ENCODE results near the gene SORCS3. TPM values are rescaled to one million over a fixed set of nuclear protein-coding genes. Genes with fewer than 3 reads are reported as not detected.

SORCS3 gene
- total RNA-seq, 1 donor from 2014 or later = 0.26 TPM

GRCh38 chr10:105037022-105037421, 395.9 kb downstream of the SORCS3 start:
- no peak overlapping the region for H3K4me2 ChIP-seq
- H3K36me3 ChIP-seq = no peaks in the 10 kb centered on the region
- Mint-ChIP-seq H3K27me3 (ENCODE audit: insufficient read depth, low read depth) (no peaks in the 10 kb centered on the region), H3K36me3 (no peaks in the 10 kb centered on the region), H3K9me3 (no peaks in the 10 kb centered on the region), H3K4me3 (no peak overlapping the region), H3K4me1 (no peaks in the 10 kb centered on the region), H3K27ac (no peak overlapping the region)
- H3K79me2 ChIP-seq (ENCODE audit: low read depth) = no peaks in the 10 kb centered on the region
- H4K20me1 ChIP-seq (ENCODE audit: low read depth) = no peaks in the 10 kb centered on the region
- no peak overlapping the region for H3K4me3 ChIP-seq
- H3K9ac ChIP-seq = no peak overlapping the region
- no peaks in the 10 kb centered on the region for H3F3A ChIP-seq (ENCODE audit: low read depth)
- H3K27me3 ChIP-seq = no peaks in the 10 kb centered on the region
- no peak overlapping the region for H3K27ac ChIP-seq
- DNase-seq (ENCODE audit: low spot score) = no peak
- no peaks in the 10 kb centered on the region for H3K9me3 ChIP-seq (ENCODE audit: low read depth)
- H2AFZ ChIP-seq (replicated peaks) = no peak overlapping the region
- no peak for TF ChIP-seq EZH2phosphoT487 (IDR thresholded peaks at IDR 0.05)
- TF ChIP-seq CTCF (IDR thresholded peaks at IDR 0.05) = no peak
- TF ChIP-seq EZH2 (IDR thresholded peaks at IDR 0.05) = no peak
- no peaks in the 10 kb centered on the region for H3K4me1 ChIP-seq

GRCh38 chr10:105041956-105042355, 400.9 kb downstream of the SORCS3 start:
- Histone ChIP-seq H3K4me2 (no peak overlapping the region), H2AFZ (replicated peaks) (no peak overlapping the region), H3K4me1 (no peaks in the 10 kb centered on the region), H3K9ac (no peak overlapping the region), H3K4me3 (no peak overlapping the region), H3F3A (ENCODE audit: low read depth) (no peaks in the 10 kb centered on the region), H3K9me3 (ENCODE audit: low read depth) (no peaks in the 10 kb centered on the region), H3K27ac (no peak overlapping the region), H4K20me1 (ENCODE audit: low read depth) (no peaks in the 10 kb centered on the region), H3K27me3 (no peaks in the 10 kb centered on the region), H3K36me3 (no peaks in the 10 kb centered on the region), H3K79me2 (ENCODE audit: low read depth) (no peaks in the 10 kb centered on the region)
- DNase-seq (ENCODE audit: low spot score) = no peak
- Mint-ChIP-seq H3K9me3 (no peaks in the 10 kb centered on the region), H3K4me1 (no peaks in the 10 kb centered on the region), H3K27me3 (ENCODE audit: insufficient read depth, low read depth) (no peaks in the 10 kb centered on the region), H3K27ac (no peak overlapping the region), H3K36me3 (no peaks in the 10 kb centered on the region), H3K4me3 (no peak overlapping the region)
- TF ChIP-seq EZH2phosphoT487 (IDR thresholded peaks at IDR 0.05) = no peak
- TF ChIP-seq EZH2 (IDR thresholded peaks at IDR 0.05) = no peak
- TF ChIP-seq CTCF (IDR thresholded peaks at IDR 0.05) = no peak

GRCh38 chr10:105042906-105043552, 401.9 kb downstream of the SORCS3 start:
- no peak overlapping the region for H2AFZ ChIP-seq (replicated peaks)
- H3K9ac ChIP-seq = no peak overlapping the region
- Mint-ChIP-seq H3K9me3 (no peaks in the 10 kb centered on the region), H3K27ac (no peak overlapping the region), H3K4me3 (no peak overlapping the region), H3K27me3 (ENCODE audit: insufficient read depth, low read depth) (no peaks in the 10 kb centered on the region), H3K4me1 (no peaks in the 10 kb centered on the region), H3K36me3 (no peaks in the 10 kb centered on the region)
- H4K20me1 ChIP-seq (ENCODE audit: low read depth) = no peaks in the 10 kb centered on the region
- H3K4me2 ChIP-seq = no peak overlapping the region
- no peaks in the 10 kb centered on the region for H3K4me1 ChIP-seq
- DNase-seq (ENCODE audit: low spot score) = no peak
- no peaks in the 10 kb centered on the region for H3K79me2 ChIP-seq (ENCODE audit: low read depth)
- H3K27ac ChIP-seq = no peak overlapping the region
- H3K36me3 ChIP-seq = no peaks in the 10 kb centered on the region
- TF ChIP-seq EZH2 (IDR thresholded peaks at IDR 0.05) = no peak
- TF ChIP-seq EZH2phosphoT487 (IDR thresholded peaks at IDR 0.05) = no peak
- no peak for TF ChIP-seq CTCF (IDR thresholded peaks at IDR 0.05)
- no peaks in the 10 kb centered on the region for H3K9me3 ChIP-seq (ENCODE audit: low read depth)
- H3K4me3 ChIP-seq = no peak overlapping the region
- H3F3A ChIP-seq (ENCODE audit: low read depth) = no peaks in the 10 kb centered on the region
- H3K27me3 ChIP-seq = no peaks in the 10 kb centered on the region

Data from neural progenitor cell (in vitro differentiated cells).